K562 (cell line): ENCODE data around the gene SYVN1. TPM values are rescaled to one million over a fixed set of nuclear protein-coding genes. Genes with fewer than 3 reads are reported as not detected.
A peak's percentile ranks its signal among the peaks of the same experiment; 100 is the strongest.
"Not testable (repeated sequence)": the region's sequence is repeated elsewhere in the genome, so short reads cannot be mapped to it uniquely, and the experiment has no call there.

Experiments
- ATAC-seq: fragments of 200-7000 bp; cut with Tn5 transposase; 3 replicates; pipeline ENCODE4 v1.9.1; 2020; ENCODE audit warnings: moderate library complexity
- BruUV-seq: library from RNA; stranded (reverse); fragments of 400-500 nt; replicated peaks from 2 replicates; lab custom pipeline; 2021; lab: Mats Ljungman, UMichigan
- CTCF ChIA-PET: fragments of 300-600 bp; formaldehyde crosslinking; extraction: SDS; loops from one replicate; lab custom pipeline; 2021; ENCODE audit warnings: low intra/inter-chr PET ratio; lab: Yijun Ruan, JAX
- POLR2A ChIA-PET: fragments of 300-600, 350-650 bp; sonication (Branson Sonifier 250); formaldehyde crosslinking; extraction: SDS; loops from one replicate; lab custom pipeline; 2021; ENCODE audit warnings: antibody characterized with exemption, inconsistent platforms; lab: Yijun Ruan, JAX
- DNase-seq, 4 experiments: peaks; one replicate each; pipeline versions ENCODE4 v3.0.0 to v3.0.0-alpha.2; 2011 to 2018; ENCODE audit warnings: low spot score in 3 of 4, mixed read lengths in 3 of 4; ENCODE audit errors: extremely low read depth in 1 of 4
- FAIRE-seq: peaks from 2 replicates; lab custom pipeline; 2011; peaks lifted over from hg19 to GRCh38; lab: Jason Lieb, UNC
- H2AFZ ChIP-seq: 2 replicates; pipeline ENCODE4 v1.6.0; 2011; ENCODE audit warnings: low read depth, low read length, control low read depth, inconsistent platforms
- H3K27ac ChIP-seq: fragments of 200-600 bp; 3 replicates; pipeline ENCODE4 v1.8.0; 2011; ENCODE audit warnings: low read depth, mild to moderate bottlenecking, control low read depth, inconsistent platforms, low read length, moderate library complexity, mixed read lengths; ENCODE audit errors: extremely low read depth
- H3K27me3 ChIP-seq, 2 experiments: fragments of 300-600 bp in 1 of 2; 2 replicates in 1 of 2; 3 replicates in 1 of 2; pipeline versions ENCODE4 v1.6.0 to v1.8.0; 2011; ENCODE audit warnings: inconsistent platforms in 2 of 2, low read length in 2 of 2, mild to moderate bottlenecking in 1 of 2, mixed read lengths in 1 of 2, moderate library complexity in 1 of 2; ENCODE audit not compliant: control insufficient read depth in 2 of 2, insufficient read depth in 2 of 2
- H3K36me3 ChIP-seq: fragments of 300-600 bp; 3 replicates; pipeline ENCODE4 v1.8.0; 2011; ENCODE audit warnings: mild to moderate bottlenecking, low read length, inconsistent platforms; ENCODE audit not compliant: control insufficient read depth, insufficient read depth
- H3K4me1 ChIP-seq, 2 experiments: fragments of 200-600 bp in 1 of 2; replicated peaks in 1 of 2; 2 replicates in 1 of 2; 3 replicates in 1 of 2; pipeline versions ENCODE4 v1.5.1 to v1.8.0; 2011; ENCODE audit warnings: inconsistent platforms in 2 of 2, low read length in 2 of 2, mild to moderate bottlenecking in 1 of 2, mixed read lengths in 1 of 2, moderate library complexity in 1 of 2; ENCODE audit not compliant: control insufficient read depth in 2 of 2, insufficient read depth in 2 of 2
- H3K4me2 ChIP-seq: 2 replicates; pipeline ENCODE4 v1.6.1; 2011; ENCODE audit warnings: low read length, control low read depth, inconsistent platforms, mixed read lengths; ENCODE audit not compliant: insufficient read depth
- H3K4me3 ChIP-seq: fragments of 200-600 bp; sonication (generic), shearing (Covaris generic); 2 replicates; pipeline ENCODE4 v1.5.1; 2016; ENCODE audit warnings: control low read depth, inconsistent platforms
- H3K79me2 ChIP-seq: fragments of 200-600 bp; 3 replicates; pipeline ENCODE4 v1.8.0; 2011; ENCODE audit warnings: low read length, inconsistent platforms; ENCODE audit not compliant: control insufficient read depth, insufficient read depth
- H3K9ac ChIP-seq, 2 experiments: 2 replicates each; pipeline versions ENCODE4 v1.6.0 to v1.6.1; 2011; ENCODE audit warnings: low read depth in 2 of 2, low read length in 2 of 2, control low read depth in 1 of 2, inconsistent platforms in 1 of 2, mild to moderate bottlenecking in 1 of 2, mixed read lengths in 1 of 2; ENCODE audit not compliant: insufficient read depth in 1 of 2
- H3K9me1 ChIP-seq: one replicate; pipeline ENCODE4 v1.6.0; 2011; ENCODE audit warnings: inconsistent platforms, mild to moderate bottlenecking, low read length, moderate library complexity; ENCODE audit not compliant: control insufficient read depth, insufficient read depth
- H3K9me3 ChIP-seq: replicated peaks from 2 replicates; pipeline ENCODE4 v1.5.1; 2011; ENCODE audit warnings: low read depth, low read length, inconsistent platforms; ENCODE audit not compliant: control insufficient read depth, insufficient read depth
- H4K20me1 ChIP-seq: replicated peaks from 2 replicates; pipeline ENCODE4 v1.6.1; 2011; ENCODE audit warnings: low read length, inconsistent platforms, mixed read lengths; ENCODE audit not compliant: control insufficient read depth, insufficient read depth
- CEBPB ChIP-seq: fragments of 450-650 bp; IDR thresholded peaks from 2 replicates; pipeline ENCODE4 v1.6.1; 2016; ENCODE audit warnings: missing genetic modification characterization, missing compliant biosample characterization
- CEBPG ChIP-seq, 3 experiments: fragments of 200-800 bp in 1 of 3; sonication (Bioruptor generic) in 1 of 3; sonication (generic) in 1 of 3; formaldehyde crosslinking in 1 of 3; IDR thresholded peaks in 2 of 3; conservative IDR thresholded peaks in 1 of 3; 2 replicates each; pipeline versions ENCODE4 v1.6.1 to v1.8.0; 2016 to 2022; ENCODE audit warnings: missing compliant biosample characterization in 2 of 3, missing genetic modification characterization in 2 of 3, mild to moderate bottlenecking in 1 of 3, missing genetic modification reagents in 1 of 3
- POLR2A ChIP-seq: fragments of 450-650 bp; conservative IDR thresholded peaks from 2 replicates; pipeline ENCODE4 v1.6.1; 2016
- POLR2AphosphoS5 ChIP-seq: IDR thresholded peaks from 2 replicates; pipeline ENCODE4 v1.6.1; 2011; ENCODE audit warnings: mild to moderate bottlenecking, low read depth, low read length, moderate library complexity; ENCODE audit not compliant: control insufficient read depth, insufficient read depth
- POLR2G ChIP-seq: fragments of 200-400 bp; formaldehyde crosslinking; IDR thresholded peaks from 2 replicates; pipeline ENCODE4 v1.6.1; 2017; ENCODE audit warnings: low read depth, mild to moderate bottlenecking, antibody characterized with exemption, low read length, moderate library complexity
- RBFOX2 ChIP-seq: fragments of 200-400 bp; formaldehyde crosslinking; IDR thresholded peaks from 2 replicates; pipeline ENCODE4 v1.6.1; 2017; ENCODE audit warnings: low read depth, mild to moderate bottlenecking, low read length, moderate library complexity
- SUPT5H ChIP-seq: fragments of 450-650 bp; IDR thresholded peaks from 2 replicates; pipeline ENCODE4 v1.6.1; 2016
- WGBS: fragments of 100-300 bp; shearing (Covaris generic); methylation state at CpG from one replicate; pipeline ENCODE4 v1.1.6; 2016; ENCODE audit warnings: low coverage, mixed read lengths; ENCODE audit not compliant: insufficient coverage; ENCODE audit errors: missing lambda C conversion rate; 5-methylcytosine and 5-hydroxymethylcytosine counted together
- in situ Hi-C: fragments of 300-500 bp; cut with MboI; formaldehyde crosslinking; loops from 4 replicates; pipeline ENCODE4 v1.15.0; 2018; ENCODE audit warnings: inconsistent platforms, mixed read lengths
- intact Hi-C: fragments of 100-400 bp; cut with micrococcal nuclease; formaldehyde crosslinking; loops from 2 replicates; pipeline ENCODE4 v1.14.2; 2022
- polyA plus RNA-seq, 8 experiments: library from polyadenylated mRNA; depleted of rRNA in 4 of 8; stranded (reverse) in 5 of 8; unstranded in 3 of 8; fragments of >200 nt; fragmentation: Nextera tagmentation in 2 of 8; fragmentation: Illumina TruSeq in 1 of 8; extraction: Ambion mirVana in 2 of 8; extraction: Trizol in 1 of 8; gene quantifications; 2 replicates each; pipeline versions ENCODE4 v1.2.1 to v1.2.3, GENCODE V29; 2011 to 2014; ENCODE audit warnings: inconsistent platforms in 1 of 8, missing spikeins in 1 of 8
- total RNA-seq, 7 experiments: library from RNA; depleted of rRNA in 6 of 7; stranded (reverse); fragments of >200 nt in 6 of 7; fragmentation: Illumina TruSeq in 2 of 7; extraction: Trizol in 2 of 7; gene quantifications; 2 replicates each; pipeline versions ENCODE4 v1.2.1 to v1.2.3, GENCODE V29; 2011 to 2021; ENCODE audit warnings: low replicate concordance in 1 of 7
- TF ChIP-seq, protein P1 (sequence below): sonication (generic); formaldehyde crosslinking; IDR thresholded peaks from 2 replicates; pipeline ENCODE4 v1.9.0; 2022; ENCODE audit warnings: mild to moderate bottlenecking, missing genetic modification reagents

SYVN1 gene
- total and polyA plus RNA-seq, 9 of the 15 experiments (the other 6 are each of a cell fraction or from before 2014, with no cell fraction given): 0.41 to 47.4 (median 9.9) TPM

GRCh38 chr11:65118891-65119669 is 15.2 kb downstream of the SYVN1 start:
- H2AFZ ChIP-seq; H3K27me3 ChIP-seq; H3K9ac ChIP-seq; DNase-seq; H4K20me1 ChIP-seq; H3K9me1 ChIP-seq; BruUV-seq; H3K4me3 ChIP-seq; ATAC-seq; FAIRE-seq; H3K27ac ChIP-seq; H3K9me3 ChIP-seq; H3K4me2 ChIP-seq; in situ Hi-C loops; TF ChIP-seq CEBPG (tag; conservative IDR thresholded peaks at IDR 0.05 in 1 of 2, IDR thresholded peaks at IDR 0.05 in 1 of 2): not testable (repeated sequence)
- ChIA-PET POLR2A (interaction anchor here (0.7 to 9.5 kb wide), 11 partner anchors 9 to 120 kb away, joined by 3 to 182 read pairs (median 4); partner anchors contain the start of genes SPDYC and SYVN1), CTCF (interaction anchor here (1.9 kb wide), 1 partner anchor 272 kb away, joined by 7 read pairs; no protein-coding TSS in a partner anchor)
- intact Hi-C loops: loop anchor here (10.0 kb wide), 2 partner anchors 196 to 234 kb away; partner anchors contain the start of gene CDC42EP2
- Histone ChIP-seq H3K36me3 (peaks cover 63% of the 10 kb centered on the region), H3K4me1 (peaks cover 21 to 37% of the 10 kb centered on the region in 2 experiments; a peak in 4 of 5 replicates), H3K79me2 (peaks cover 69% of the 10 kb centered on the region)
- 90% methylated on average over 18 of the region's 18 CpGs for WGBS
- TF ChIP-seq CEBPB (tag) (peak; percentile 57), SUPT5H (peak; percentile 8; the same call in 1 of the 2 replicates), POLR2AphosphoS5 (0 out of 2 replicates have a peak, but pooled peaks have one; percentile 17), CEBPG (CRISPR knock-in tag; IDR thresholded peaks at IDR 0.05) (peak; percentile 39; the same call in 1 of the 2 replicates), POLR2G (peak; percentile 45; the same call in 1 of the 2 replicates), POLR2A (peak; percentile 53; the same call in 1 of the 2 replicates), RBFOX2 (peak; percentile 58)
- TF ChIP-seq, protein P1, sequence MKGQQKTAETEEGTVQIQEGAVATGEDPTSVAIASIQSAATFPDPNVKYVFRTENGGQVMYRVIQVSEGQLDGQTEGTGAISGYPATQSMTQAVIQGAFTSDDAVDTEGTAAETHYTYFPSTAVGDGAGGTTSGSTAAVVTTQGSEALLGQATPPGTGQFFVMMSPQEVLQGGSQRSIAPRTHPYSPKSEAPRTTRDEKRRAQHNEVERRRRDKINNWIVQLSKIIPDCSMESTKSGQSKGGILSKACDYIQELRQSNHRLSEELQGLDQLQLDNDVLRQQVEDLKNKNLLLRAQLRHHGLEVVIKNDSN: 0 out of 2 replicates have a peak, but pooled peaks have one; percentile 12
